MM.1S (cell line): ENCODE results near the gene MOCS2.

Source experiments
- DNase-seq: peaks from one replicate; pipeline ENCODE4 v3.0.0-alpha.2; 2015
- H2AFZ ChIP-seq: fragments of 300-600 bp; sonication (generic); 2 replicates; pipeline ENCODE4 v1.6.0; 2016; ENCODE audit warnings: antibody characterized with exemption, low read length
- H3F3A ChIP-seq: fragments of 300-600 bp; sonication (generic); 2 replicates; pipeline ENCODE4 v1.6.1; 2016; ENCODE audit warnings: mild to moderate bottlenecking, antibody characterized with exemption, low read length, moderate library complexity, mixed read lengths; ENCODE audit not compliant: insufficient read depth
- H3K27ac ChIP-seq: fragments of 300-600 bp; sonication (generic); 2 replicates; pipeline ENCODE4 v1.5.1; 2016; ENCODE audit warnings: mild to moderate bottlenecking, low read length
- H3K27me3 ChIP-seq: fragments of 300-600 bp; sonication (generic); replicated peaks from 2 replicates; pipeline ENCODE4 v1.6.0; 2016; ENCODE audit warnings: low read length; ENCODE audit not compliant: insufficient read depth
- H3K36me3 ChIP-seq: fragments of 300-600 bp; sonication (generic); replicated peaks from 2 replicates; pipeline ENCODE4 v1.6.1; 2016; ENCODE audit warnings: mild to moderate bottlenecking, low read length, mixed read lengths; ENCODE audit not compliant: insufficient read depth
- H3K4me1 ChIP-seq: fragments of 300-600 bp; sonication (generic); 2 replicates; pipeline ENCODE4 v1.6.1; 2016; ENCODE audit warnings: low read length, mixed read lengths
- H3K4me2 ChIP-seq: fragments of 300-600 bp; sonication (generic); 2 replicates; pipeline ENCODE4 v1.6.0; 2016; ENCODE audit warnings: low read depth, low read length
- H3K4me3 ChIP-seq: fragments of 300-600 bp; sonication (generic); 2 replicates; pipeline ENCODE4 v1.5.1; 2016; ENCODE audit warnings: low read length, mixed read lengths
- H3K79me2 ChIP-seq: fragments of 300-600 bp; sonication (generic); 2 replicates; pipeline ENCODE4 v1.6.1; 2016; ENCODE audit warnings: mixed run types, low read length, mixed read lengths
- H3K9ac ChIP-seq: fragments of 300-600 bp; sonication (generic); 2 replicates; pipeline ENCODE4 v1.6.1; 2016; ENCODE audit warnings: low read length, mixed read lengths
- H3K9me2 ChIP-seq: fragments of 300-600 bp; sonication (generic); replicated peaks from 2 replicates; pipeline ENCODE4 v1.6.1; 2016; ENCODE audit warnings: mild to moderate bottlenecking, low read length, mixed read lengths; ENCODE audit not compliant: insufficient read depth
- H3K9me3 ChIP-seq: fragments of 300-600 bp; sonication (generic); replicated peaks from 2 replicates; pipeline ENCODE4 v1.6.1; 2016; ENCODE audit warnings: mild to moderate bottlenecking, low read length, mixed read lengths; ENCODE audit not compliant: insufficient read depth
- H4K20me1 ChIP-seq: fragments of 300-600 bp; sonication (generic); 2 replicates; pipeline ENCODE4 v1.6.1; 2016; ENCODE audit warnings: mild to moderate bottlenecking, low read length, moderate library complexity, mixed read lengths; ENCODE audit not compliant: insufficient read depth
- CTCF ChIP-seq: fragments of 300-600 bp; sonication (generic); IDR thresholded peaks from 2 replicates; pipeline ENCODE4 v1.5.1; 2016; ENCODE audit warnings: antibody characterized with exemption, low read length, mixed read lengths
- EZH2 ChIP-seq: fragments of 300-600 bp; sonication (generic); optimal IDR thresholded peaks from 2 replicates; pipeline ENCODE3; 2017; ENCODE audit warnings: low read depth, mild to moderate bottlenecking, antibody characterized with exemption, low read length, mixed read lengths
- EZH2phosphoT487 ChIP-seq: fragments of 300-600 bp; sonication (generic); IDR thresholded peaks from 2 replicates; pipeline ENCODE4 v1.6.1; 2018; ENCODE audit warnings: antibody characterized with exemption, low read length

MOCS2 gene

GRCh38 chr5:53083927-53084326 lies 25.6 kb downstream of the MOCS2 start:
- no peak for TF ChIP-seq EZH2
- TF ChIP-seq CTCF = no peak
- TF ChIP-seq EZH2phosphoT487 = no peak

GRCh38 chr5:53080271-53080670 lies 29.3 kb downstream of the MOCS2 start:
- H3F3A ChIP-seq = no peaks in the 10 kb centered on the region
- no peak overlapping the region for H2AFZ ChIP-seq
- no peaks in the 10 kb centered on the region for H3K79me2 ChIP-seq
- no peak overlapping the region for H3K9ac ChIP-seq
- H3K4me2 ChIP-seq = no peak overlapping the region
- no peak for DNase-seq
- no peaks in the 10 kb centered on the region for H3K9me3 ChIP-seq
- no peaks in the 10 kb centered on the region for H4K20me1 ChIP-seq
- no peaks in the 10 kb centered on the region for H3K4me1 ChIP-seq
- H3K36me3 ChIP-seq = no peaks in the 10 kb centered on the region
- TF ChIP-seq EZH2phosphoT487 = no peak
- TF ChIP-seq EZH2 = no peak
- no peak for TF ChIP-seq CTCF
- H3K27ac ChIP-seq = no peak overlapping the region
- no peaks in the 10 kb centered on the region for H3K27me3 ChIP-seq
- H3K4me3 ChIP-seq = no peak overlapping the region
- H3K9me2 ChIP-seq = no peaks in the 10 kb centered on the region

More at GRCh38 chr5:53083927-53084326, 25.6 kb downstream of the MOCS2 start:
- H3K27me3 ChIP-seq = peaks cover 20% of the 10 kb centered on the region
- no peaks in the 10 kb centered on the region for H3K9me2 ChIP-seq
- no peak overlapping the region for H3K9ac ChIP-seq
- no peak overlapping the region for H3K4me2 ChIP-seq
- no peaks in the 10 kb centered on the region for H4K20me1 ChIP-seq
- H3F3A ChIP-seq = no peaks in the 10 kb centered on the region
- no peaks in the 10 kb centered on the region for H3K36me3 ChIP-seq
- no peak for DNase-seq
- H3K79me2 ChIP-seq = no peaks in the 10 kb centered on the region
- H3K4me1 ChIP-seq = no peaks in the 10 kb centered on the region
- no peak overlapping the region for H2AFZ ChIP-seq
- no peak overlapping the region for H3K4me3 ChIP-seq
- no peaks in the 10 kb centered on the region for H3K9me3 ChIP-seq
- H3K27ac ChIP-seq = no peak overlapping the region

GRCh38 chr5:53076014-53076583 lies 33.5 kb downstream of the MOCS2 start:
- Histone ChIP-seq H3K9me3 (no peaks in the 10 kb centered on the region), H3K36me3 (no peaks in the 10 kb centered on the region), H3K4me2 (no peak overlapping the region), H4K20me1 (no peaks in the 10 kb centered on the region), H3K9me2 (no peaks in the 10 kb centered on the region), H3K9ac (no peak overlapping the region), H3K4me3 (no peak overlapping the region), H2AFZ (no peak overlapping the region), H3K4me1 (no peaks in the 10 kb centered on the region), H3F3A (no peaks in the 10 kb centered on the region), H3K27ac (no peak overlapping the region), H3K27me3 (no peaks in the 10 kb centered on the region), H3K79me2 (no peaks in the 10 kb centered on the region)
- TF ChIP-seq EZH2 (no peak), EZH2phosphoT487 (no peak), CTCF (no peak)
- no peak for DNase-seq
